NOMO-1 treated with dmso at 0.1 percent for 144 hours (cell line): ENCODE results near the gene C1orf232.

Source experiments
- DNase-seq: peaks from one replicate; lab custom pipeline; 2025; ENCODE audit not compliant: unreplicated experiment; lab: John Stamatoyannopoulos, UW

Gene C1orf232

DNA sequence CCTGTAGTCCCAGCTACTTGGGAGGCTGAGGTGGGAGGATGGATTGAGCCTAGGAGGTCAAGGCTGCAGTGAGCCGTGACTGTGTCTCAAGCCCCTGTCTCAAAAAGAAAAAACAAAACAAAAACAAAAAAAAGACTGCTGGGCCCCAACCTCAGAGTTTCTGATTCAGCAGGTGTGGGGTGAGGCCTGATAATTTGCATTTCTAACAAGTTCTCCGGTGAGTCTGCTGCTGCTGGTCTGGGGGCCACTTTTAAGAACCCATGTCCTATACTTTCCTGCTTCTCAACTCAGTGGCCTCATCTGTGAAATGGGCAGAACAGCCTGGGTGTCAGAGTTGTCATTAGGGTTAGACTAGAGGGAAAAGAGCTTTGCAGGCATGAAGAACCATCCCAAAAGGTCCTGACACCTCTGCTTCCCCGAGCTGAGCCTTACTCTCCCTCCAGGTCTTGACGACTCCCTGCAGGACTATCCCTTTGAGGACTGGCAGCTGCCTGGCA is 11.3 kb upstream of the C1orf232 start:
- no peak for DNase-seq

DNA sequence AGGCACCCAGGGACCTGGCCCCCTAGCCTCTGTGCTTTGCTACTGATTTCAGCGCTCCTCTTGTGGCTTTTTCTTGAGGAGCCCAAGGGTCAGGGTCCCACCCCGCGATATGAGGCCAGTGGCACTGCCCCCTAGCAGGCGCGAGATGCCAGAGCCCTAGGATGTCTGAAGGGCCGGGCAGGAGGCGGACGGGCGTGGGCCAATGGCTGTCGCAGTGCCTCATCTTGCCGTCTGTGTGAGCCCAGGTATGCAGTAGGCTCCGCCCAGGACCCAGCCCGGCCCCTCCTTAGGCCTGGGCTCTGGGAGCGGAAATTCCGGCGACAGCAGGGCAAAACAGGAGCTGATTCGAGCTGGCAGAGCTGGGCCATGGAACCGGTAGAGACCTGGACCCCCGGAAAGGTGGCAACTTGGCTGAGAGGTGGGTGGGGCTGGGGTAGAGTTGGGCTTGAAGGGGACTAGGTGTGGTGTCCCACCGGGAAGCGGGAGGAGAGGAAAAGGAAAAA is 8.5 kb upstream of the C1orf232 start, which contains the start of gene CNKSR1:
CNKSR1 (plus strand) TSS at position 310 of the 503 bp plus-strand sequence; CDS start at position 367, 57 bp downstream.
- DNase-seq, result no peak

DNA sequence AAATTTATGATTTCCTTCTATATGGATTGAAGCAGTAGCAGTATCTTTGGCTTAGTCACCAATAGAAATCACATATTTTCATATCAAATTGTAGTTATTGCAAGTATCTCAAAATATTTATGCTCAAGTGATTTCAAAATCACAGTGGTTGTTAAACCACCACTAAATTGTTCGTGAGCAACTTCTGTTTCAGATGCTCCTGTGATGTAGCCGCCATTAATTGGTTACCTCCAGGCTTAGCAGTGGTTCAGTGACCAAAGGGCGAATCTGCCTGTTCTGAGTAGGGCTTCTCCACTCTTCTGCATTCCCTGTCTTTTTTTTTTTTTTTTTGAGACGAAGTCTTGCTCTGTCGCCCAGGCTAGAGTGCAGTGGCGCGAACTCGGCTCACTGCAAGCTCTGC is 6.6 kb upstream of the C1orf232 start:
- DNase-seq, result no peak

DNA sequence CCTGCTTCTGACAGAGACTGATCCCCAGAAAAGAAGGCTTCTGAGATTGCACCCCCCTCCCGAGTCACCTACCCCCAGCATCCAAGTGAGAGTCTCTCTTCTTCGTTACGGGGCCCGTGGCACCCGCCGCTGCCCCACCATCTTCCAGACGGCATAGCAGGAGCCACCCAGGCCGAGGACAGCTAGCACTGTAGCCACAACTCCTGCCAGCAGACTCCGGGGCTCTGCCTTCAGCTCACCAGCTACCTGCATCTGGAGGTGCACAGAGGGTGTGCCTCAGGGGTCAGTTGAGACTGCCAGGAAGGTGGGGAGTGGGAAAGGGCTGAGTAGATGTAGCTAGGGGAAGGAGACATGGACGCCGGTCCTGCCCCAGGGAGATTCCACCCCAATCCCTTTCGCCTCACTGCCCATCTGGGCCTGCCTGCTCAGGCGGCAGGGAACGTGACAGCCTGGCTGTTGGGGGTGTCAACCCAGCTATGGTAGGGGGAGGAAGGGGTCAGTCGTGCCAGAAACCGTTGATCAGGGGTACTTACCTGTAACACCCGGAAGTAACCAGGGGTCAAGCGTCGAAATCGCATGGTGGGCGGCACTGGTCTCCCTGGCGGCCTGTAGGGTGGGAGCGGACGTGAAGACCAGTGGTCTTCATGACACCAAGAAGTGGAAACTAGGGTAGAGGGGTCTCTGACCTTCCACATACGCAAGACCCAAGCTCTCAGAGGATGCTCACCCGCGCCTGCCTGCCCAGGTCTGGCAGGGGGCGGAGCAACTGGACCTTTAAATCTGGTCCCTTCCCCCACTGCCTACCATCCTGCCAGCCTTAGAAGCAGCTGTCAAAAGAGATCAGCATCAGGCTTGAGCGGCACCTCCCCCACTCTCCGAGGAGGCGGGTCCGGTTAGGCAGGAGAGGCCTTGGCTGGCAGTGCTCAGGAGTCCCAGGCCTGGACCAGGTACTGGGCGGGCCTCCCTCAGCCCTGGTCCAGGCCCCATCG is 2.6 kb upstream of the C1orf232 start, which contains the start of gene ZNF593OS:
ZNF593OS (minus strand) TSS at position 749 of the 989 bp plus-strand sequence; CDS start at position 578, 171 bp downstream.
- no peak for DNase-seq

DNA sequence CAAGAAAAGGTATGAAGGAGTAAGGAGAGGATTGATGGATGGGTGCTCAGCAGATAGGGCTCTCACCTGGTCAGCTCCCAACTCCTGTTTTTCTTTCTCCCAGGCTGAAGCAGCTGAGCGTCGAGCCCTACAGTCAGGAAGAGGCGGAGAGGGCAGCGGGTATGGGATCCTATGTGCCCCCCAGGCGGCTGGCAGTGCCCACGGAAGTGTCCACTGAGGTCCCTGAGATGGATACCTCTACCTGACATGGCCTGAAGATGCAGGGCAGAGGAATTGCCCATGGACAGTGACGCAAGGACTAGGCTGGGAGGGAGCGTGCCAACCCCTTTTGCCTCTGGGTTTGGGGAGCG is 1.7 kb upstream of the C1orf232 start:
- no peak for DNase-seq

DNA sequence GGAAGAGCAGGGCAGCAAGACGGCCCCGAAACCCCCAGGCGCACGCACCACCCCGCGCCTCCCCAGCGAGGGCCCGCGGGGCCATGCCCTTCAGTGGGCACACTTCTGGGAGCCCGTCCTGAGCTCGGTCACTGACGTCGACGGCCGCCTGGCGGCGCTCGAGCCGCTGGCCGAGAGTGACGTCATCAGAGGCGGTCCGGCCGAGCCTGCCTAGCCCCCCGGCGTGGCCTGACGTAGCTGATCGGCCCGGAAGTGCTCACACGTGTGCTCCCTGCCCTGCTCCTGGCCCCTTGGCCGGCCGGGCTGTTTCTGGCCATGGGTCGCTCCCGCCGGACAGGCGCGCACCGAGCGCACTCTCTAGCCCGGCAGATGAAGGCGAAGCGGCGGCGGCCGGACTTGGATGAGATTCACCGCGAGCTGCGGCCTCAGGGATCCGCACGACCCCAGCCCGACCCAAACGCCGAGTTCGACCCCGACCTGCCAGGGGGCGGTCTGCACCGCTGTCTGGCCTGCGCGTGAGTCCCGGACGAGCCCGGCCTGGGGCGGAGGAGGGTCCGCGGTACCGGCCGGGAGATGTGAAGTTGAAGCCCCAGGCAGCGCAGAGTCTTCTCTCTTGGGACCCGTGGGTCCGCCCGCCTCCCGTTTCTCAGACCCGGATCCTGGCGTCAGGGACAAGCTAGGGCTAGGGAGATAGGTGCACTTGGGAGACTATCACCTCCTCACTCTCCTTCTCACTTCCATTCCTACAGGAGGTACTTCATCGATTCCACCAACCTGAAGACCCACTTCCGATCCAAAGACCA is 1.1 kb upstream of the C1orf232 start, which contains the start of gene ZNF593:
ZNF593 (plus strand) TSS at position 240 of the 803 bp plus-strand sequence; CDS start at position 316, 76 bp downstream.
- DNase-seq, result peak; percentile 94

DNA sequence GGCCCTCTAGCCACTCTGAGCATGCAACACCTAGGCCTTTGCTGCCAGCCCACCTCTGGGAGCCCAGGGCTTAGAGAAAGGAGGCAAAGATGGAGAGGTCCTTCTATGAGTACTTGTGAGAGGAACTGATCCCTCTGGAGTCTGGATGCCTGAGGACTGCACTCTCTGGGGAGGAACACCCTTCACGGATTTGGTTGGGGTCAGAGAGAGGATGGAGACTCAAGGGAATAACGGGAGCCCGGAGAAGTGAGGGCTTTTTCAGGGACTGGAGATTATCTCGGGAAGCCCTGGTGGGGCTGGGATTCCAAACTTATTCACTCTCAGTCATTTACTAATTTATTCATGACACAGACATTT is 413 bp upstream of the C1orf232 start:
- DNase-seq, result no peak

DNA sequence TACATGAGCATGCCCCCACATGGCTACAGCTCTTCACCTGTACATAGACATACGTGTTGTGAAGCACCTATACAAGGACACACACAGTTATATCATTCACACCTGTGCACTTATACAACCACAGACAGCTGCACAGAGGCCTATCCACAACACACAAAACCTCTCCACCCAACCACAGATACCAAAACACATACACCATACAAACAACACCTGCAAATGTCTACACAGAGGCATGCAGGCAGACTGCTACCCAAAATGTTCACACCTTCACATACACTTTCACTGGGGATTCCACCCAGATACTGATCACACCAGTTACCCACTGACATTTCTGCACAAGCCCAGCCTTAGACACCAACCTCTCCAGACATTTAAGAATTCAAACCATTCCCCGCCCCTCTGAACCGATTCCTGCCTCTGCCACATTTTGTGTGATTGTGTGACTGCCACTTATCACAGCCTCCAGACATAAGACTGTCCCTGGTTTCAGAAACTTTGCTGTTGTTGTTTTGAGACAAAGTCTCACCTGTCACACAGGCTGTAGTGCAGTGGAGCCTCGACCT is 2.0 kb downstream of the C1orf232 start:
- DNase-seq, result no peak

DNA sequence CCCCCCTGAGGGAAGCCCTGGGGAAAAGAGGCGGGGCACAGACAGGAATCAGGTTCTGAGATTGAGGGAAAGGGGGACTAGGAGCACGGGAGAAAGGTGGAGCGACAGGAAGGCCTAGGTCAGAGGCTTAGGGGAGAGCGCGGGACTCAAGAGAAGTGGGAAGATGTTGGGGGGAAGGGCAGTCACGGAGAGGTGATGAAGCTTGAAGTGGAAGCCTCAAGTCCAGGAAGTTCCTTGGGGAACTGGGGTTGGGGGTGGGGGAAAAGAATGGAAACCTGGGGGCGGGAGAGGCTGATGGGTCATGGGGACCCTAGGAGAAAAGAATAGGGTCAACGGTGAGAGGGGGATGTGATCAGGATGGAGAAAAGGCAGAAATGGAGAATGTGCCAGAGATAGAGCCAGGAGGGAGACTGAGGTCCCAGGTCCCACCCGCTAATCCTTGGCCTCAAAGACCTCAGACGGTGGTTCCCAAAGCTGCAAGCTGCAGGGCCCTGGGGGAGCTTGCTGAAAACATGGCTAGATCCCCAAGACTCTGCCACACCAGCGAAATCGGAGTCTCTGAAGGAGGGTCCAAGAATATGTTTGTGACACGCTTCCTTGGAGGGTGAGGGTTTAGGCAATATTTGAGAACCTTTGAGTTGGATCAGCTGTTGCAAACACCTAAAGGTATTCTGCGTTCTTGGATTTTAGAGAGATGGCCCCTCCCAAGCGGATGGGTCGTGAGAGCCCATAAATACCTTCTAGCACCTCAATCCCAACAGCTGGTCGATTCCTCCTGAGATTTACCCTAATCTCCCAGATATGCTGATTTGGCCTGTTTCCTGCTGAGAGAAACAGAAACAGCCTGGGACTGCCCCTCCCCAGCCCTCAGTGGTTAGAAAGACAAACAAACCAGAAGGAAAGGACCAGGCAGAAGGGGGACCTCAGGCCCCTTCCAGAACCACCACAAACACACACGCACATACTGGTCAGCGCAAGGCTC is 3.6 kb downstream of the C1orf232 start:
- no peak for DNase-seq

DNA sequence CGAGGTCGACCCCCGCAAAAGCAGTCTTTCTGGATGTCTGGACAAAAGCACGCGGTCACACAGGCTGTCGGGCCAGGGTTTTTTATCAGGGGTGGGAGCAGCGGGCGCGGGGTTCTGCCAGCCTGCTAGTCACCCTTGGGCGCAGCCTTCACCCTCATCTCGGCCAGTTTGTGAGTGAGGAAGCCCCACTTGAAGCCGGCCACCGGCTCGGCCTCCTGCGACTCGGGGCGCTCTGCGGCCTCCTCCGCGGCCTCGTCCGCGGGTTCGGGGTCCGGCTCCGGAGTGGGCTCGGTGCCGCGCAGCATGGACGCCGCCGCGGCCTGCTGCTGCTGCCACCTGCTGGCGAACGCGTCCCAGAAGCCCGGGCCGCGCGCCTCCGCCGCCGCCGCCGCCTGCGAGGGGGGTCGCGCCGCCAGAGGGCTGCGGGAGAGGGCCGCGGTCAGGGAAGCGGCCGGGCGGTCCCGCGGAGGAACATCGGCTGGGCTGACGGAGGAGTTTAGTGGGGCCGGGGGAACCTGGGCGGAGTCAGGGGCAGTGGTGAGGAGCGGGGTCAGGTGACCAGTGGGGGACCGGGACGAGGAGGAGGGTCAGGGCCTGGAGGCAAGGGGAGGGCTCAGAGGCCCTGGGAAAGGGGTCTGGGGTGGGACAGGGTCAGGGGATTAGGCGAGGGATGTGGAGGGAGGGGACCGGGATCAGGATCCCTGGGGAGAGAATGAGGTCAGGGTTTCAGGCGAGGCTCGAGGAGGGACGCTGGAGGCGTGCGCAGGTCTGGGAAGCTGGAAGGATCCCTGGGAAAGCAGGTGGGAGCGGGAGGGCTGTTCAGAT is 4.5 kb downstream of the C1orf232 start:
- DNase-seq, result no peak

DNA sequence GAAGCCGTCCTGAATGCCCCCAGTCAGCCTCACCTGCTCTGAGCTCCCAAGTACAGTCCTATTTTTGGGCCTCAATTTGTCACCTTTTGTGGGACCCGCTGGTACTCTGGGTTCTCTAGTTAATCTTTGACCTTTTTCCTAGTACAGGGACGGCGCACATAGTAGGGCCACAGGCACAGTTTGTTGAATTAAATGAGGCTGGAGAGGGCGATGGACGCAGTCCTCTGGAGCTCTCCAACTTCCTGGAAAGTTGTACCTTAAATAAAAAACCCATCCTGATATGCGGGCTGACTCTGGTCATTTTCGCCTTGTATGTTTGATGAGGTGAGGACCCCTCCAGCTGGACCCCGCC is 5.1 kb downstream of the C1orf232 start:
- DNase-seq, result no peak

DNA sequence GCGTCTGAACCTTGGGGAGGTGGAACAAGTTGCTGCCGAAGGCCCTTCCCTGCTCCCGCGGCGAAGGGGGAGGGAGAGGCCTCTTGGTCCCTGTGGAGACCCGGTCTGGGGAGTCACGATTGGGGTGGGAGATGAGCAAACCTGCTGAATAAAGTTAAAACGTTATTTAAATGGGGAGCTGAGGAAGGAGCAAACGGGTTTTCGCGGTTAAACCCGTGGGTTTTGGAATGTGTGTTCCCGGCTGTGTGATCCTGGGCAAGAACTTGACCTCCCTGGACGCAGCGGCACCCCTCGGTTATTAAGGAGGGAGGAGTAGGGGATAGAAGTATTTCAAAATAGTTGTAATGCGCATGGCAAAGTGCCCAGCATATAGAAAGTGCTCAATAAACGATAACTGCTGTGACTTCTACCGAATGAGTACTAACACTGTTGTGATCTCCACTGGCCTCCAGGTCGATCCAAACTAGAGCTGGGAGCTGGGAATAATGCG is 6.5 kb downstream of the C1orf232 start:
- DNase-seq, result no peak

DNA sequence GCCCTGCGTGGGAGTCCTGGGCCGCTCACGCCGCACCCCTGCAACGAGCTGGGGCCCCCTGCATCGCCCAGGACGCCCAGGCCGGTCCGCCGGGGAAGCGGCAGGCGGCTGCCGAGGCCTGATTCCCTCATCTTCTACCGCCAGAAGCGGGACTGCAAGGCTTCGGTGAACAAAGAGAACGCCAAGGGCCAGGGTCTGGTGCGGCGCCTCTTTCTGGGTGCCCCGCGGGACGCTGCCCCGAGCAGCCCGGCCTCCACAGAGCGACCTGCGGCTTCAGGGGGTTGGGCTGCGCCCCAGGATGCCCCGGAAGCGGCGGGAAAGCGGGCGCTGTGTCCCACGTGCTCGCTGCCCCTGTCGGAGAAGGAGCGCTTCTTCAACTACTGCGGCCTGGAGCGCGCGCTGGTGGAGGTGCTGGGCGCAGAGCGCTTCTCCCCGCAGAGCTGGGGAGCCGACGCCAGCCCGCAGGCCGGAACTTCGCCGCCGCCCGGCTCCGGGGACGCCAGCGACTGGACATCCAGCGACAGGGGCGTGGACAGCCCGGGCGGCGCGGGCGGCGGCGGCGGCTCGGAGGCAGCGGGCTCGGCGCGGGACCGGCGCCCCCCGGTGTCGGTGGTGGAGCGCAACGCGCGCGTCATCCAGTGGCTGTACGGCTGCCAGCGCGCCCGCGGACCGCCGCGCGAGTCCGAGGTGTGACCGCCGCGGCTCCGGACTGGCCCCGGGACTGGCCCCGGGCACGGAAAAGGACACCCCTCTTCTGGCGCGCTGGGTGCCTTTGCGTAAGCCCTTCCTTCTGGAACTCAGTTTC is 7.1 kb downstream of the C1orf232 start:
- no peak for DNase-seq

DNA sequence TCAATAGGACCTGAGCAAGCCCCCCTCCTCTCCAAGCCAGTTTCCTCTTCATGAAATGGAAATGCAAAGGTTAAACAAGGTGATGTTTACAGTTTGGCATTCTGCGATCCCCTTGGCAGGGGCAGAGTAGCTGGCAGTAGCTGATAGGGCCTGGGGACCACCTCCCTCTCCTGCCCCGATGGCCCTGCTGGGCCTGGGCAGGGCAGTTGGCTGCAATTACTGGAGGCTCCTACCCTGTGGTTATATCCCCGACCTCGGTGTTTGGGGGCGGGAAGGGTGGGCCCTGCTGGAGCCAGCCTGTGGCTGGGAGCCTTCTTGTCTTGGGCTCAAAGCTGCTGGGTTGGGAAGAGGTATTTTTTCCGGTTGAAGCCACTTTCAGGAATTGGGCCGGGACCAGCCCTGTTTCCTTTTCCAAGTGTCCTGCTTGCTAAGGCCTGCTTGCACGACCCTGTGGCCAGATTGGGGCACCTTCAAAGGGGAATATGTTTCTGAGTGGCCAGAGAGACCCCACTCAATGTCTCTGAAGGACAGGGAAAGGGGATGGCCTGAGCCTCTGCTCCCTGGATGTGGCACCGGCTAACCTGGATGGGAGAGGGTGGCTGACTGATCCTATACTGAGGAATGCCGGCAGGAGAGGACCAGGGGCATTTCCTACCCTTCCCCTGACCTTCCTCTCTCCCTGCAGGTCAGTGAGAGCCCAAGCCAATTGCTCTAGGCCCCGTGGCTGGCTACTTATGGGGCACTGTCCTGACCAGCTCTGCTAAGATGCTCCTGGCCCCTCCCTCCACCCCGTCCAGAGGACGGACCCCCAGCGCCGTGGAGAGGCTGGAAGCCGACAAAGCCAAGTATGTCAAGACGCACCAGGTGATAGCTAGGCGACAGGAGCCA is 8.0 kb downstream of the C1orf232 start:
- no peak for DNase-seq

DNA sequence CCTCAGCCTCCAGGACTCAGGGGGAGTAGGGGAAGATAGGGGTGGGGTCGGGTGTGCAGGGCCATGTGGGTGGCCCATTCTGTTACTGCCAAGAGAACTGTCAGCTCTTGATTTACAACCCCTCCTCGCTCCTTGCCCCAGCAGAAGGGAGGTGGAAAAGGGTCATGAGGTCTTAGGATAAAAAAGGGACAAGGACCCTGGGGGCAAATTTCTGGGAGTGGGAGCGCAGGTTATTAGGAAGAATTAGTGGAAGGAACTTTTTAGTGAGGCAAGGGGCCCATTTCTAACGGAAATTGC is 9.1 kb downstream of the C1orf232 start:
- no peak for DNase-seq

DNA sequence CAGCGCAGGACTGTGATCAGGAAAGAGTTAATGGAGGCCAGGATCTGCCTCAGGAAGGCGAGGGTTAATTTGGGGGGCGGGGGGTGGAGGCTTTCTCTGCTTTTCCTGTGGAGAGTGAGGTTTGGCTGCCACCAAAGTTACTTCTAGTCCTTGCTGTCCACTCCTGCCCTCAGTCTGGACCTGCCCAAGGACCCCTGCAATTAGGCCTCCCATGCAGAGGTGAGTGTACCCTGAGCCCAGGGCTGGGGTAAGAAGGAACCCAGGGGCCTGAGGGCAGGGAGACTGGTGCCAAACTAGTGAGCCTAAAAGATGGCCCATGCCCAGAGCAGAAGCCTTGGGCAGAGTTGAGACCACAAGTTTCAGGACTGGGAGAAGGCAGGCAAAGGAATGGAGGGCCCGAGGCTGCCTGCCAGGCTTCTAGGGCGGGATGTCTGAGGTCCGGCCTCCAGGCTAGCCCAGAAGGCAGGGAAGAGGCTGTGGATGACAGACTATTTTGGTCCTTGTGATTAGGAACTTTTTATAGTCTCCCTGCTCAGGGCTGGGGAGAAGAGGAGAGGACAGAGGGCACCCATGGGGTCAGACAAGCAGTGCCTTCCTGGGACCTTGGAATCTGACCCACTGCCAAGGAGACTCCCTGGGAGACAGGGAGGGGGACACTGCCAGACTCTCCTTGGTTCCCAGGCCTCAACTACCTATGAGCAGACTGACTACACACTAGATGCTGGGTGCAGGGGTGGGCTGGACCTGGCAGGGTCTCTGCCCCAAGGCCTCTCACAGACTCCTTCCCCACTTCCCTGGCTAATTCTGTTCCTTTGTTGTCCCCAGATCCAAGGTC is 9.6 kb downstream of the C1orf232 start, which contains the start of gene FAM110D:
FAM110D (plus strand) TSS at position 172 of the 835 bp plus-strand sequence. CDS start 2,213 bp downstream, outside the sequence.
- no peak for DNase-seq
